Mucosa of gallbladder (tissue), 1 donor: Measurements from ENCODE around the gene SHISA7. TPM values are rescaled to one million over a fixed set of nuclear protein-coding genes. Genes with fewer than 3 reads are reported as not detected.

Experiments used
- DNase-seq: peaks from one replicate; pipeline ENCODE4 v3.0.0-alpha.2; 2020; ENCODE audit warnings: low spot score
- total RNA-seq: library from RNA; stranded (reverse); gene quantifications from one replicate; pipeline ENCODE4 v1.2.1, GENCODE V29; 2021
- donor health status: DM: no; HTN: no; CAD: no.

SHISA7 gene
- total RNA-seq, 1 donor from 2014 or later = not detected

- no peak for DNase-seq
Measured at GRCh38 chr19:55387736-55388497, 55.2 kb downstream of the SHISA7 start.

- no peak for DNase-seq
Measured at GRCh38 chr19:55386493-55386971, 56.6 kb downstream of the SHISA7 start.

DNA sequence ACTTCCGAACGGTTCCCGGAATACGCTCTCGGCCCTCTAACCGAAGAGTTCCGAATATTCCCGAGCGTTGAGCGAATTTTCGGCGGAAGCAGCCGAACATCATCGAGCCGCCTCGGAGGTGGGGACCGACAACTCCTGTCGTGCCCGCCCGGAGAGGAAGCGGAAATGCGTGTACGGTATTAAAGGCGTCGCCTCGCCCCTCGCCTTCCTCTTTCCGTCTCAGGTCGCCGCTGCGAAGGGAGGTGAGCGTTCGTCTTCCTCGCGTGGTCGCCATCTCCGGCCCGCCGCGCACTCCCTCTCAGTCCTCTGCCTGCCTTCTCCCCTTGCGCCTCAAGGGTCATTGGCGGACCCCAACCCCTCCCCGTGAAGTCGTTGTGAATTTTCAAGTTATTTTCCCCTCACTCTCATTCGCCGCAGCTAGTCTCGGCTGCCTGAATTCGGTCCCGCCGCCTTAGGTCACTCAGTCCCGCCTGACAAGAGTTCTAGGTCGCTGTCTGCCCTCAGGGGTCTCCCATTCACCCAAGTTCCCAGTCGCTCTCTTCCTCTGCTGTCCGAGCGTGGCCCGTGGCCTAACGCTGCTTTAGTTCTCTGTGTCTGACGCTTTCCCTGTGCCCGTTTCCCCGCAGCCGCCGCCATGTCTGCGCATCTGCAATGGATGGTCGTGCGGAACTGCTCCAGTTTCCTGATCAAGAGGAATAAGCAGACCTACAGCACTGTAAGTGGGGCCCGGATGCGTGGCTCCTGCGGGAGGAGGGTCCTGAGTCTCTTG is 57.2 kb downstream of the SHISA7 start, which contains the start of gene RPL28:
RPL28 (plus strand) TSS at position 209 of the 769 bp plus-strand sequence; CDS start at position 635, 426 bp downstream.
- DNase-seq = peak; percentile 99

DNA sequence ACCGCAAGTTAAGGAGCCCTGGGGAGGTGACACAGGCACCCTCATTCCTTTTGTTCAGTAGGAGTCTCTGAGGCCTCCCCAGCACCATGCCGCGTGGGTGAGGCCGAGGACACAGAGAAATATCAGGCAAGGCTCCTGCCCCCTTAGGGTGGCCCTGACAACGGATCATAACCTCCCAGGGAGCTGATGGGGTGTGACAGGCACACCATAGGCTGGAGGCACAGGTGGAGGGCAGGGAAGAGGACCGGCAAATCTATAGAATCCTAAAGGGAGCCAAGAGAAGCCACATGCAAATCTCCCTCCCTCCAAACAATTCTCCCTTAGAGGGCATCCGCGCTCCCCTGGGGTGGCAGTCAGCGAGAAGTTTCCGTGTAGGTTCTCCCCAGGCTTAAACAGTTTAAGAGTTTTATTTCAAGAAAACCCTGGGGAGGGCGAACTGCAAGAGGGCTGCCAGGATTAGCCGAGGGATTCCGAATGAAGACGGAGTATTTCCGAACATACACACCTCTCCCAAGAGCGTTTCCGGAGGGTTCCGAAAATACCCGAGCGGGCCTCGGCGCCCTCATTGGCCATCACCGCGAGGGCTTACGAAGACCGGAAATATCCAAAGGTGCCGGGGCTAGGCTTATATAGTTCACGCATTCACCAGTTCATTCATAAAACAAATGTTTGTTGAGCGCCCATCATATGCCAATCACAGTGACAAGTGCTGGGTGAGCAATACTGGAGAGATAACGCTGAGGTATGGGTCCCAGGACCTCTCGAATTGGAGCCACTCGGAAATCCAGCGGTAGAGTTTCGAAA is 58.0 kb downstream of the SHISA7 start:
- peak; percentile 98 for DNase-seq

- DNase-seq = peak; percentile 44
Measured at GRCh38 chr19:55384131-55384919, 58.8 kb downstream of the SHISA7 start, which contains the start of gene TMEM238. Gene TMEM238 (minus strand): TSS chr19:55384292. CDS start chr19:55384259, 33 bp downstream.

- peak; percentile 37 for DNase-seq
Measured at GRCh38 chr19:55383279-55384130, 59.6 kb downstream of the SHISA7 start.

DNA sequence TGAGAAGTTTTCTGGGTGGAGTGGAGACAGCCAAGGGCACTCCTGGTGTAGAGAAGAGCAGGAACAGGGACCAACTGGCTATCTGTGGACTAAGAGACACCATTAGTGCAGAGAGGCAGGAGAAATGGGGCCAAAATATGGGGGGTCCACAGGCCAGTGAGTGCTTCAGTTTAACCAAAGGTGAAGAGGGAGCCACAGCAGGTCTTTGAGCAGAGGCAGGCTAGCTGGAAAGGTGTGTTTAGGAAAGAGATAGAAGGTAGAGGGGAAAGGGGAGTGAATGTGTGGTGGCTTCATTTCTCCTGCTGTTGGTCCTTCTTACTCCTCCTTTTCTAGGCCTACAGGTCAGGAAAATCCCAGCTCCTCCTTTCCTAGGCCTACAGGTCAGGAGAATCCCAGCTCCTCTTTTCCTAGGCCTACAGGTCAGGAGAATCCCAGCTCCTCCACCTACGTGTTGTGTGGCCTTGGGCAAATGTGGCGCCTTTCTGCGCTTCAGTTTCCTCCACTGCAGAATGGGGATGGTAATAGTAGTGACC is 60.5 kb downstream of the SHISA7 start:
- no peak for DNase-seq

DNA sequence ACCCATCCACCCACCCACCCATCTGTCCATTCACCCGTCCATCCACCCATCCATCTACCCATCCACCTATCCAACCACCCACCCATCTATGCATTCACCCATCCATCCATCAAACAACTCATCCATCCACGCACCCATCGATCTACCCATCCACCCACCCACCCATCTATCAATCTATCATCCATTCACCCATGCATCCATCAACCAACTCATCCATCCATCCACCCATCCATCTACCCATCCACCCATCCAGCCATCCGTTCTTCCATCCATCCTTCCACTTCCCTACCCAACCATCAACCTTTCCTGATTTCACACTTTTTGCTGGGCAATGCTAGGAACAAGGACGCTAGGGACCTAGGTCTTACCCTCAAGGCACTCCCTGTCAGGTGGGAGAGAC is 61.1 kb downstream of the SHISA7 start:
- DNase-seq = no peak

DNA sequence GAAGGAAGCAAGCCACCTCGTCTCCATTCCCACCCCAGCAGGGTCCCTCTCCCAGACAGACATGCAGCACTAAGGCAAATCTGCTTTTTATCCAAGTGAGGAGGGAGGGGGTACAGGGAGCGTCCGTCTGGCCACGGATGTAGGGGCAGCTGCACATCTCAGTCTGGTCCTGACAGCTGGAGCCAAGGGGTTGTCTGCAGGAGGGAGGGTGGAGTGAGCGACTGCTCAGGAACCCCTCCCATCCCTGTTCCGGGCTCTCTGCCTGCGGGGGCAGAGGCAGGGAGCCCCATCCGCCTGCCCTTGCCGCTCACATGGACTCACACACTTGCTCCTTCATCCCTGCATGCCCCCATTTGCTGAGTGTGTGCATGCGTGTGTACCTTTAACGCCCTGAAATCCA is 63.9 kb downstream of the SHISA7 start:
- DNase-seq = no peak

Other genes with a start within 250 kb of the SHISA7 start
- gene PTPRH, start 233.8 kb downstream of the SHISA7 start, total RNA-seq = 175 TPM
- 193 TPM for gene TMEM86B, start 214.5 kb downstream of the SHISA7 start, total RNA-seq
- gene PPP6R1, start 184.3 kb downstream of the SHISA7 start, total RNA-seq = 108 TPM
- 28.8 TPM for gene HSPBP1, start 163.2 kb downstream of the SHISA7 start, total RNA-seq
- 5.2 TPM for gene BRSK1, start 159.3 kb downstream of the SHISA7 start, total RNA-seq
- gene TMEM150B, start 118.0 kb downstream of the SHISA7 start, total RNA-seq = 10.1 TPM
- 24.9 TPM for gene KMT5C, start 103.4 kb downstream of the SHISA7 start, total RNA-seq
- gene COX6B2, start 88.6 kb downstream of the SHISA7 start, total RNA-seq = not detected
- gene GARIN5B, start 80.0 kb downstream of the SHISA7 start, total RNA-seq = not detected
- 0.69 TPM for gene IL11, start 72.8 kb downstream of the SHISA7 start, total RNA-seq
- not detected for gene TMEM190, start 66.5 kb downstream of the SHISA7 start, total RNA-seq
- gene TMEM238, start 59.0 kb downstream of the SHISA7 start, total RNA-seq = 39.9 TPM
- gene RPL28, start 57.4 kb downstream of the SHISA7 start, total RNA-seq = 1,612 TPM
- 26.4 TPM for gene UBE2S, start 35.5 kb downstream of the SHISA7 start, total RNA-seq
- gene ISOC2, start 18.3 kb upstream of the SHISA7 start, total RNA-seq = 53.5 TPM
- not detected for gene C19orf85, start 21.5 kb upstream of the SHISA7 start, total RNA-seq
- gene ZNF628, start 33.3 kb upstream of the SHISA7 start, total RNA-seq = 10.7 TPM
- 23.1 TPM for gene NAT14, start 41.9 kb upstream of the SHISA7 start, total RNA-seq
- 49.7 TPM for gene SSC5D, start 45.1 kb upstream of the SHISA7 start, total RNA-seq
- gene SBK2, start 93.8 kb upstream of the SHISA7 start, total RNA-seq = not detected
- gene SBK3, start 102.2 kb upstream of the SHISA7 start, total RNA-seq = 0.20 TPM
- 35.0 TPM for gene ZNF579, start 137.5 kb upstream of the SHISA7 start, total RNA-seq
- 22.7 TPM for gene FIZ1, start 156.2 kb upstream of the SHISA7 start, total RNA-seq
- 37.8 TPM for gene ZNF524, start 157.0 kb upstream of the SHISA7 start, total RNA-seq
- 21.6 TPM for gene ZNF865, start 162.3 kb upstream of the SHISA7 start, total RNA-seq
- gene ZNF784, start 181.3 kb upstream of the SHISA7 start, total RNA-seq = 13.0 TPM
- gene ZNF580, start 197.7 kb upstream of the SHISA7 start, total RNA-seq = 47.3 TPM
- 22.2 TPM for gene ZNF581, start 200.3 kb upstream of the SHISA7 start, total RNA-seq
- 18.4 TPM for gene CCDC106, start 204.9 kb upstream of the SHISA7 start, total RNA-seq
- 202 TPM for gene U2AF2, start 211.7 kb upstream of the SHISA7 start, total RNA-seq
- 172 TPM for gene EPN1, start 231.9 kb upstream of the SHISA7 start, total RNA-seq